A549 (cell line): ENCODE measurements around the gene FIBCD1.
"Not testable (repeated sequence)": the region's sequence is repeated elsewhere in the genome, so short reads cannot be mapped to it uniquely, and the experiment has no call there.

ENCODE experiments used
- CHD4 ChIP-seq: fragments of 200-600 bp; sonication (generic); IDR thresholded peaks from 2 replicates; pipeline ENCODE4 v1.6.1; 2016; ENCODE audit warnings: antibody characterized with exemption, mild to moderate bottlenecking, borderline replicate concordance
- CTCF ChIP-seq: fragments of >200 bp; sonication (Bioruptor Twin); formaldehyde crosslinking; IDR thresholded peaks from 3 replicates; pipeline ENCODE4 v1.5.1; 2016
- JUN ChIP-seq, 2 experiments: fragments of >200 bp; sonication (Bioruptor Twin); formaldehyde crosslinking; IDR thresholded peaks; 2 replicates in 1 of 2; 3 replicates in 1 of 2; pipeline ENCODE4 v1.6.1; 2016 to 2017
- MAX ChIP-seq: IDR thresholded peaks from 2 replicates; pipeline ENCODE4 v1.6.1; 2012
- NPAS2 ChIP-seq: fragments of 250-450 bp; sonication (Bioruptor Pico); IDR thresholded peaks from 2 replicates; pipeline ENCODE4 v1.8.0; 2022; ENCODE audit warnings: mild to moderate bottlenecking, moderate library complexity, borderline replicate concordance
- POLR2A ChIP-seq: IDR thresholded peaks from 2 replicates; pipeline ENCODE4 v1.6.1; 2012; ENCODE audit warnings: mild to moderate bottlenecking, low read length
- RAD21 ChIP-seq, 2 experiments: fragments of >200 bp in 1 of 2; sonication (Bioruptor Twin) in 1 of 2; formaldehyde crosslinking in 1 of 2; IDR thresholded peaks in 1 of 2; conservative IDR thresholded peaks in 1 of 2; 2 replicates in 1 of 2; 3 replicates in 1 of 2; pipeline ENCODE4 v1.6.1; 2012 to 2018; ENCODE audit warnings: inconsistent platforms in 1 of 2
- RARB ChIP-seq: fragments of 250-450 bp; sonication (Bioruptor Pico); IDR thresholded peaks from 2 replicates; pipeline ENCODE4 v1.8.0; 2021; ENCODE audit warnings: mild to moderate bottlenecking, moderate library complexity
- SMC3 ChIP-seq: fragments of >200 bp; sonication (Bioruptor Twin); formaldehyde crosslinking; IDR thresholded peaks from 3 replicates; pipeline ENCODE4 v1.6.1; 2018; ENCODE audit warnings: inconsistent platforms

GRCh38 chr9:130958564-130958963 lies 19.5 kb upstream of the FIBCD1 start:
- not testable (repeated sequence) for TF ChIP-seq CTCF; NPAS2; POLR2A; RARB (CRISPR knock-in tag); CHD4; RAD21 (conservative IDR thresholded peaks at IDR 0.05 in 1 of 2, IDR thresholded peaks at IDR 0.05 in 1 of 2); SMC3; JUN (IDR thresholded peaks at IDR 0.05); MAX
